Measurements from ENCODE around the gene PRKCH.

GRCh38 chr14:61598980-61599379 lies 277.6 kb downstream of the PRKCH start:
- TF ChIP-seq POLR2A (IDR thresholded peaks at IDR 0.05) = no peak
- TF ChIP-seq, protein P1, sequence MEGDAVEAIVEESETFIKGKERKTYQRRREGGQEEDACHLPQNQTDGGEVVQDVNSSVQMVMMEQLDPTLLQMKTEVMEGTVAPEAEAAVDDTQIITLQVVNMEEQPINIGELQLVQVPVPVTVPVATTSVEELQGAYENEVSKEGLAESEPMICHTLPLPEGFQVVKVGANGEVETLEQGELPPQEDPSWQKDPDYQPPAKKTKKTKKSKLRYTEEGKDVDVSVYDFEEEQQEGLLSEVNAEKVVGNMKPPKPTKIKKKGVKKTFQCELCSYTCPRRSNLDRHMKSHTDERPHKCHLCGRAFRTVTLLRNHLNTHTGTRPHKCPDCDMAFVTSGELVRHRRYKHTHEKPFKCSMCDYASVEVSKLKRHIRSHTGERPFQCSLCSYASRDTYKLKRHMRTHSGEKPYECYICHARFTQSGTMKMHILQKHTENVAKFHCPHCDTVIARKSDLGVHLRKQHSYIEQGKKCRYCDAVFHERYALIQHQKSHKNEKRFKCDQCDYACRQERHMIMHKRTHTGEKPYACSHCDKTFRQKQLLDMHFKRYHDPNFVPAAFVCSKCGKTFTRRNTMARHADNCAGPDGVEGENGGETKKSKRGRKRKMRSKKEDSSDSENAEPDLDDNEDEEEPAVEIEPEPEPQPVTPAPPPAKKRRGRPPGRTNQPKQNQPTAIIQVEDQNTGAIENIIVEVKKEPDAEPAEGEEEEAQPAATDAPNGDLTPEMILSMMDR (IDR thresholded peaks at IDR 0.05) = no peak
